MM.1S (cell line): ENCODE results near the gene A2ML1.
"Not testable (repeated sequence)": the region's sequence is repeated elsewhere in the genome, so short reads cannot be mapped to it uniquely, and the experiment has no call there.

Source experiments
- EZH2 ChIP-seq: fragments of 300-600 bp; sonication (generic); optimal IDR thresholded peaks from 2 replicates; pipeline ENCODE3; 2017; ENCODE audit warnings: low read depth, mild to moderate bottlenecking, antibody characterized with exemption, low read length, mixed read lengths
- TF ChIP-seq, protein P1 (sequence below): fragments of 300-600 bp; sonication (generic); IDR thresholded peaks from 2 replicates; pipeline ENCODE4 v1.5.1; 2016; ENCODE audit warnings: antibody characterized with exemption, low read length, mixed read lengths

DNA sequence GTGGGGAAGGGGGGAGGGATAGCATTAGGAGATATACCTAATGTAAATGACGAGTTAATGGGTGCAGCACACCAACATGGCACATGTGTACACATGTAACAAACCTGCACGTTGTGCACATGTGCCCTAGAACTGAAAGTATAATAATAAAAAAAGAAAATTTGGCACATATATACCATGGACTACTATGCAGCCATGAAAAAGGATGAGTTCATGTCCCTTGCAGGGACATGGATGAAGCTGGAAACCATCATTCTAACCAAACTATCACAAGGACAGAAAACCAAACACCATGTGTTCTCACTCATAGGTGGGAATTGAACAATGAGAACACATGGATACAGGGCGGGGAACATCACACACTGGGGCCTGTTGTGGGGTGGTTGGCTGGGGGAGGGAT, 21.2 kb upstream of the A2ML1 start:
- TF ChIP-seq, protein P1, sequence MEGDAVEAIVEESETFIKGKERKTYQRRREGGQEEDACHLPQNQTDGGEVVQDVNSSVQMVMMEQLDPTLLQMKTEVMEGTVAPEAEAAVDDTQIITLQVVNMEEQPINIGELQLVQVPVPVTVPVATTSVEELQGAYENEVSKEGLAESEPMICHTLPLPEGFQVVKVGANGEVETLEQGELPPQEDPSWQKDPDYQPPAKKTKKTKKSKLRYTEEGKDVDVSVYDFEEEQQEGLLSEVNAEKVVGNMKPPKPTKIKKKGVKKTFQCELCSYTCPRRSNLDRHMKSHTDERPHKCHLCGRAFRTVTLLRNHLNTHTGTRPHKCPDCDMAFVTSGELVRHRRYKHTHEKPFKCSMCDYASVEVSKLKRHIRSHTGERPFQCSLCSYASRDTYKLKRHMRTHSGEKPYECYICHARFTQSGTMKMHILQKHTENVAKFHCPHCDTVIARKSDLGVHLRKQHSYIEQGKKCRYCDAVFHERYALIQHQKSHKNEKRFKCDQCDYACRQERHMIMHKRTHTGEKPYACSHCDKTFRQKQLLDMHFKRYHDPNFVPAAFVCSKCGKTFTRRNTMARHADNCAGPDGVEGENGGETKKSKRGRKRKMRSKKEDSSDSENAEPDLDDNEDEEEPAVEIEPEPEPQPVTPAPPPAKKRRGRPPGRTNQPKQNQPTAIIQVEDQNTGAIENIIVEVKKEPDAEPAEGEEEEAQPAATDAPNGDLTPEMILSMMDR, result not testable (repeated sequence)
- TF ChIP-seq EZH2, result not testable (repeated sequence)
